Activated CD4-positive, alpha-beta T cell treated with anti-CD3 and anti-CD28 coated beads, Interleukin-2, amount 50 U/mL, for 48 hours (primary cell): ENCODE data around the gene SNED1.

Experiments used
- DNase-seq, 2 experiments: peaks; one replicate each; pipeline ENCODE4 v3.0.0-alpha.2; 2020

SNED1 gene

DNA sequence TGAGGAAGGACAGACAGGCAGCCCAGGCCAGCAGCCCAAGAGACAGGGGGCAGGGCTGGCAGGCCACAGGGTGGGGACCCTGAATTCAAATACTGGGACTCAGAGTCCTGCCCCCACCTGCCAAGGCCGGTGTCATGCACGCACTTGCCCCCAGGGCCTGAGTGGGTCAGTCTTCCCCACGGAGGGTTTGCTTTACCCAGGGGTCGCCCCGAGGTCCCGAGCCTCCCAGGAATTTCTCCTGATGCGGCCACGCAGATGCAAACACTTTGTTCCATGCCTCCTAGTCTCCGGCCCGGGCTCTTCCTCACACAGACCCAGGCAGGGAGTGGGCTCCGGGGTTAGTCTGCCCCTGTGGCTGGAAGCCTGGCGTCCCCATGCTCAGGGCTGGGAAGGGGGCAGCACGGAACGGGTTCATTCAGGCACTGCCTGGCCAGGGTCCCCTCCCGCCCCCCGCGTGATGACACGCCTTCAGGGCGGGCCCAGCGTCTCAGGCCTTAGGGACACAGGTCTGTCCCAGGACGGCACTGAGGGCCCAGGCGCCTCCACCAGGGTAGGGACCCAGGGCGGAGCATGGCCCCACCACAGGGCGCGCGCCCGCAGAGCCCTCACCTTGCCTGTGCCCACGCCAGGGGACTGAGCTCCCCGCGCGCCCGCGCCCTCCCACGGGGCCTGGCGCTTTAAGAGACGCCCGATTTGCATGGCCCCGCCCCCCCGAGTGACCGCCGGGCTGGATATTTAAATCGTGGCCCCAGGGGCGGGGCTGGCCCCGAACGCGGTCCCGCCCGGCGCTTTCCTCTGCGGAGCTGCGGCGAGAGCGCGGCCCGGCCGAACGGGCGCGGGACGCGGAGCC, at the start of gene SNED1:
Gene SNED1 (plus strand): TSS at position 763 of the 850 bp plus-strand sequence. CDS start 220 bp downstream, outside the sequence.
- peak; percentile 59 to 69 for DNase-seq

DNA sequence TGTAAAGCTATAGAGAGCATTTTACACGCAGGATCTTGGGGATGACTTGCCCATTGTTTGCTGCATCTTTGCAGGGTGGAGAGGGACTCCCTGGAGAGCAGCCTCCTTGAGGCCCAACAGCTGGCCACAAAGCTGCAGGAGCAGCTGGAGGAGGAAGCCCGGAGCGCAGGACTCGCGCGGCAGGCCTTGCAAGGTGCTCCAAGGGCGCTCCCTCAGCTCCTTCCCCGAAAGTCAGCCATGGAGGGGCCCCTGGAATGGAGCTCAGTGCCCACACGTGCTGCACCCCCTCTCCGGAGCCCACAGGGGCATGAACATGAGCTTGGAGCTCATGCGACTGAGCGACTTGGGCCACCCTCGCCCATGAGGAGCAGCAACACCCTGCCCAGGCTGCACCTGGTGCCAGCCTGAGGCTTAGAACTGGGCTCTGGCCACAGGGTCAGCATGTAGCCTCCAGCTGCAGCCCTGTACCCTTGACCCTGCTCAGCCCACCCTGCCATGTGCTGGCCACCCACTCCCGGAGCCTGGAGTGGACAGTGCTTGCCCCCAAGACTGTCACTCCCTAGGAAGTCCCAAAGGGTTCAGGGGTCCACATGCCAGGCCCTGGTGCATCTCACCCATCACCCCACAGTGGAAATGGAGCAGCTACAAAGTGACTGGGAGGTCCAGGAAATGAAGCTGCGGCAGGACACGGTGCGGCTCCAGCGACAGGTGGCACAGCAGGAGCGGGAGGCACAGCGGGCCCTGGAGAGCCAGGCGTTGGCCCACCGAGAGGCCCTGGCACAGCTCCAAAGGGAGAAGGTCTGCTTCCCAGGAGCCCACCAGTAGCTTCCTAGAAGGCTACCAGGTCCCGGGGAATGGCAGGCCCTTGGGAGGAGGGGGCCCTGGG, 49.3 kb upstream of the SNED1 start:
- DNase-seq, result no peak

DNA sequence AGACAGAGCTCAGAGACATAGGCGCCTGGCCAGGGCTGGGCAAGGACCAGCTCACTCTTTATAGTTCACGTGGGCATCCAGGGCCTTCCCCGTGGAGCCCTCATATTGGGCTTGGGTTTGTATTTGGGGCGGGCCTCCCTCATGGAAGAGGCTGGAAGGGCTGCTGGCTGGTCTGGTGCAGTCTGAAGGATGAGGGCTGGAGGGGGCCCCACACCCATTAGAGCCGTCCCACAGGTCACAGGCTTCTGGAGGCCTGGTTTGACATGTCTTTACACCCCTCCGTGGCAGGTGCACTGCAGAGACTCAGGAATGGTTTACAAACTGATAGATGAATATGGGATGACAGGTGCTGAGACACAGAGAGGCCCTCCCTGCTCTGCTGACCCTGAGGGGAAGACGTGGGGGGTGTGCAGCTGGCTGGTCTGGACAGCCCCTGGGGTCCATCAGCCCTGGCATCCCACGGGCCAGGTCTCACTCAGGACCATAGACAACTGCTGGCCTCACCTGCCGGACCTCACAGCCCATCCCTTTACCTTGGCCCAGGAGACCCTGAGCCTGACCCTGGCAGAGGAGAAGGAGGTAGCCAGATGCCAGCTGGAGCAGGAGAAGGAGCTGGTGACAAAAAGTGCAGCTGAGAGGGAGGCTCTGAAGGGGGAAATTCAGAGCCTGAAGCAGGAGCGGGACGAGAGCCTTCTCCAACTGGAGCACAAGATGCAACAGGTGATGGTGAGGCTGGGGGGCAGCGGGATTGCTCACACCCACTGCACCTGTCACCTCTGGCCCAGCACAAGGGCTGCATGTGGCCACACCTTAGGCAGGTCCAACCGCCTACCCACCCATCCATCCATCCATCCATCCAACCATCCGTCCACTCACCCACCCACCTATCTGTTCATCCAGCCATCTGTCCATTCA, 48.4 kb upstream of the SNED1 start:
- no peak for DNase-seq

DNA sequence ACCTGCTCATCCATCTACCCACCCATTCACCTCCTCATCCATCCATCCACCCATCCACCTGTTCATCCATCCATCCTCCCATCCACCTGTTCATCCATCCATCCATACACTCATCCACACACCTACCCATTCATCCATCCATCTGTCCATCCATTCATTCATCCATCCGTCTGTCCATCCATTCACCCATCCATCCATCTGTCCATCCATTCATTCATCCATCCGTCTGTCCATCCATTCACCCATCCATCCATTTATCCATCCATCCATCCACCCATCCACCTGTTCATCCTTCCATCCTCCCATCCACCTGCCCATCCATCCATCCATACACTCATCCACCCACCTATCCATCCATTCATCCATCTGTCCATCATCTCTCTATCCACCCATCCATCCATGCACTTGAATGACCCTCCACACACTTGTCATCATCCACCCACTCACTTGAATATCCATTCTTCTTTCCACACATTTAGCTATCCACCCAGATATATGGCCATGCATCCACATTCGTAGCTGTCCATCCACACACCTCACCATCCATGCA, 47.3 kb upstream of the SNED1 start:
- no peak for DNase-seq

DNA sequence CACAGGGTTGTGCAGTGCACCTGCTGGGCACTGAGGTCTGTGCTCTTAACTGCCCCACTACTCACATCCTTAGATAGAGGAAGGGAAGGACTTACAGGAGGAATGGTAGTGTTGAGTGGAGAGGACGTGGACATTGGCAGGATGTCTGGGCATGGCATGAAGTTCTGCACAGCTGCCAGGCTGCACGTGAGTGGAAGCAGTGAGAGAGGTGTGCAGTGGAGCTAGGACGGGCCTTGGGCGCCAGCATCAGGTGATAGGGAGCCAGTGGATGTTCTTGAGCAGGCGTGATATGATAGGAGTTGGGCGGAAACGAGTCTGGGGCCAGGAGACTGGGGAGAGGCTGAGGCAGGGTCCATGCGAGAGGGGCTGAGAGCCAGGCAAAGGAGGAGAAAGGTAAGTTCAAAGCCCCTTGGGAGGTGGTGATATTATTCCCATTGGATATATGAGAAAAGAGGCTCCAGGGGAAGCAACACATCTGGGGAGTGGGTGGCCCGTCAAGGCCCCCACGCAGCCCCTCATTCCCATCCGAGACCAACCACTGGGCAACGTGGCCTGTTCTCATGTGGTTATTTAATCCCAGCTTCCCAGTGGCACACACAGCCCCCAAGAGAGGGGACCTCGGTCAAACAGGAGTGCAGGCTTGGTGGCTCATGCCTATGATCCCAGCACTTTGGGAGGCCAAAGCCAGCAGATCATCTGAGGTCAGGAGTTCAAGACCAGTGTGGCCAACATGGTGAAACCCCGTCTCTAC, 45.7 kb upstream of the SNED1 start:
- no peak for DNase-seq

DNA sequence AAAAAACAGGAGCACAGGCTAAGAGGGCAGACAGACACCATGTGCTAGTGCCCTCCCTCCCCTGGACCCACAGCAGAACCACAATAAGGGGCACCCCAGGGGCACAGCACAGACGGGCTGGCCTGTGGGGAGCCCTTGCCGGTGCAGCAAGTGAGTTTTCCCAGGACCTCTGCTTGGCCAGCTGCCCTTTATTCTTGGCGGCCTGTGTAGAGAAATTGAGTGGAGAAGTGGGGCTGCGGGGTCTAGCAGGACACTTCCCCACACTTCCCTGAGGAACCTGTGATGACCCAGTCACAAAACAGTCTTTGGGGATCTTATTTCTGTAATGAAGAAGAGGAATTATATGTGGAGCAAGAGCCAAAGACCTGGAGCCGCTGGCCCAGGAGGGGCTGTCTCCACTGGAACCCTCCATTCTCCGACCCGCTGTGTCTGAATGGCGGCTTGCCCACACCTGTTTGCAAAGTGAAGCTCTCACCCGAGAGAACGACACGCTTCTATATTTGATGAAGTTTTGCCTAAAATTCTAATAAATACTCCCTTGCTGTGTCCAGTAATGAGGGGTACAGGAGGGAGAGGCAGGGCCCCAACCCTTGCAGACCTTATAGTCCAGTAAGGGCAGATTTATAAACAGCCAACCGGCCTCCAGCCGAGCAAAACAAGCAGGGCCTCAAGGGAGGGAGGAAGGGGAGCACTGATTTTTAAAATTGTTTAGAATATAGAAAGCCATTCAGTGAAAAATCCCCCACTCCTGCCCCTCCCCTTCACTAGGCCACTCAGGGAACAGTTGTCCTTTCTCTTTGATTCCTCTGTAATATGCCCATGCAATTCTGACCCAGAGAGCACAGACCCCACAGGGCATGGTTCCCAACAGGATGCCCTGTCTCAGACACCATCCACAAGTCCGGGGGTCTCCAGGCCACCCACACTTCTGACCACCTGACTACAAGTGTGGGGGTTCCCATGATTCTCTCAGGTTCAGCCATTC, 44.7 kb upstream of the SNED1 start:
- DNase-seq, result no peak

DNA sequence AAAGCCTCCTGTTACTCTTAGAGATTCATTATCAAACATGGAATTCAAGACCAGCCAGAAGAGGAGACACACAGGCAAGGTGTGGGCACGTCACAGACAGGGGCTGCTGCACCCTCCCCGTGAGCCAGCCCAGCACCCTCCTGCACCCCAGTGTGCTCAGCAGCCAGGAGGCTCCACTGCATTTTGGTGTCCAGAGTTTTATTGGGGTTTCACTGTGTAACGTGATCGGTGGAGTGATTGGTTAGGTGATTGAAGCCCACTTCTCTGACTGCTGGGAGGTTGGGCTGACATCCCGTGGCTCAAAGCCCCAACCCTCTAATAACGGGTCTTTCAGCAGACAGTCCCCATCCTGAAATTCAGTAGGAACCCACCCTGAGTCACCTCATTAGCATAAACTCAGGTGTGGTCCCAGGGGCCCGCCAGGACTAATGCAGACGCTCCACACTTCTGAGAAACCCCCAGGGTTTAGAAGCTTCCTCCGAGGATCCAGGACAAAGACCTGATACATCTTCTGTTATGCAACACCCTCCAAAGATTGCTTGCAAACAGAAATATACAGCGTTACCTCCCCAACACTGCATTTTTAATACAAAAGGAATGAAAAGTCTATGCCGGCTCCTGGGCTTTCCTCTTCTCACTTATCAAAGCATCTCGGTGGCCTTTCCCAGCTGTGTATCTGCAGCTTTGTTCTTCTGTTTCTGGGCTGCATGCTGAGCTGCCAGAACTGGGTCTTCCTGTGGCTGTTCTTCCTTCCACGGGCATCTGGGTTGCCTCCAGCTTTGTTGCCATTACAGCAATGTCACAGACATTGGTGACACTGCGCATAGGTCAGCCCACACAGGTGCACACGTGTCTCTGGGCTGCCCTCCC, 43.7 kb upstream of the SNED1 start:
- DNase-seq, result no peak

DNA sequence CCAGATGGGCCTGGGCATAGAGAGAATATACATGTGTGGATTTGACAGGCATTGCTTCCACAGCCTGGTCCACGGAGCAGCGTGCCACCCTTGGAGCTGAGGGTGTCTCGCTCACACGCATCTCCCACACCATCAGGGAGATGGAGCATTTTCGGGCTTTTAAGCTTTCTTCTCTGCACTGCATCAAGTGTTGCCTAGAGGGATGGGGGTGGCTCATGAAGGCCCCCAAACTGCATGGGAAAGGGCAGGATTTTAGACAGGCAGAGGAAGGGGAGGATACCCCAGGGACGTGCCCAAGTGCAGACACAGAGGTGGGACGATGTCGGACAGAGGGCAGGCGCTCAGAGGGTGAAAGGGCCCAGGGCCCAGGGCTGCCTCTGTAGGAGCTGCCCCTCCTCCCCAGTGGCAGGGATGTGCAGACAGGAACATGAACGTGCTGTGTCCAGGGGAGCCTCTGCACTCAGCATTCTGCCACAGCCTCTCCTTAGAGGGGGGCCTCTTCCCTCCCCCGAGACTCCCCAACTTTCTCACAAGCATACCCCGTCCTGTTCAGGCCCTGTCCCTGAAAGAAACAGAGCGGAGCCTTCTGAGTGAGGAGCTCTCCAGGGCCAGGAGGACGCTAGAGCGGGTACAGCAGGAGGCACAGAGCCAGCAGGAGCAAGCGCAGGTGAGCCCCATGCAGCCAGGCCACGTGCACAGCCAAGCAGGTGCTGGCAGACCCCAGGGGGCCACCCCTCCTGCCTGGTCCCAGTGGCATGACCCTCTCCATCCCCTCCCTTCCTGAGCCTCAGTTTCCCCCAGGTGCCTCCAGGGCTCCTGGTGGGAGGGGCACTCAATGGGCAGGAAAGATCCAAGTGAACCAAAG, 42.9 kb upstream of the SNED1 start:
- no peak for DNase-seq

DNA sequence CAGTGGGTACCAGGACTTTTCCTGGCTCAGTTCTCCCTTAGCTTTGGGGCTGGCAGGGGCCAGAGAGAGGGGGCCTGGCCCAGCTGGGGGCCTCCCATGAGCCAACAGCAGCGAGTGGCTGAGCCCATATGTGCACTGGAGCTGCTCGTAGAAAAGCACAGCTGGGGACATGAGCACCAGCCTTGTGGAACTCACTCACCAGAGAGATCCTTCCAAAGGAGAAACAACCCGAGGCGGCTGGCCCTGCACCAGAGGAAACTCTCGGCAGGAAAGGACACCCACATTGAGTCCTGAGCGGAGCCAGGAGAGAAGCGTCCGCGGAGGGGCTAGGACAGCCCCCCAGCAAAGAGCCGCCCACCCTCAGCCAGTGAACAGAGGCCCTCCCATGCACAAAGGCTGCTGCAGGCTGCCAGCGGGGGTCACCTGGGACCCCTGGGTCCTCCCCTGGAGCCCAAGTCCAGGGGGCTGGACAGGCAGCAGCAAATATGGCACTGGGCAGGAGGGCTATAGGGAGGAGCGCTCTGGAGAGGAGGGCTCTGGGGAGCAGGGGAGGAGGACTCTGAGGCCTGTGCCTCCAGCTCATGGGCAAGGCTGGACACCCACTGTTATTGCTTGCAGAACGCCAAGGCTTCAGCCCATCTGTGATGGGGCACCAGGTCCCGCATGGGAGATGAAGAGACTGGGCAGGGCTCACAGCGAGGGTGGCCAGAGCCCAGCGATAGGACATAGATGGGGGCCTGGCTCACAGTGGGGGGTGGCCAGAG, 42.1 kb upstream of the SNED1 start:
- DNase-seq, result no peak

DNA sequence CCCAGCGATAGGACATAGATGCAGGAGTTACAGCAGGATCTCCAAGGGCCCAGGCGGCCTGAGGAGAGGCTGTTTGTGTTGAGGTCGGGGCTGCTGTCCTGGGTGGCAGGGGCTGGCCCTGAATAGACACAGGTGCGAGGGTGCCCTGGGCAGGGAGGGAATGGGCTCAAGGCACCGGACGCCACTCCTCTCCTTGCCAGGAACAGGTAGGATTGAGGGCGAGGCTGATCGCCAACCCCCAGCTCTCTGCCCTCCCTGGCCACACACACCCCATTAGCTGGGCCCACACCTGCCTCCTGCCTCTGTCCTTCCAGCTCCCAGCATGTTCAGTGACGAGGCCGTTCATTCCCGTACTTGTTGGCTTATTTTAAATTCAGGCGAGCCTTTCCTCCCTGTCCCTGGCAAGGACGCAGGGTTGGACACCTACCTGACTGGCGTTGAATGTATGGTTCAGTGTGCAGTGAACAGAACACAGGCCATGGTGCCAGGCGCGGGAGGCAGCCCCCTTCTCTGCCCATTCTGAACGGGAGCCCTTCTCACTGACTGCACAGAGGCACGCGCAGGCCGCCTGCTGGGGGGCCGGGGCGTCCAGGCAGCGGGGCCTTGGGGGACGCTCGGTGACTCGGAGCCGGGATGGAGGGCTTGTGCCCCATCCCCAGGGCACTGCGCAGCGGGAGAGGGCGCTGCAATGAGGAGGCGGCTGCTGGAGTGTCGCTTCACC, 41.3 kb upstream of the SNED1 start:
- no peak for DNase-seq

DNA sequence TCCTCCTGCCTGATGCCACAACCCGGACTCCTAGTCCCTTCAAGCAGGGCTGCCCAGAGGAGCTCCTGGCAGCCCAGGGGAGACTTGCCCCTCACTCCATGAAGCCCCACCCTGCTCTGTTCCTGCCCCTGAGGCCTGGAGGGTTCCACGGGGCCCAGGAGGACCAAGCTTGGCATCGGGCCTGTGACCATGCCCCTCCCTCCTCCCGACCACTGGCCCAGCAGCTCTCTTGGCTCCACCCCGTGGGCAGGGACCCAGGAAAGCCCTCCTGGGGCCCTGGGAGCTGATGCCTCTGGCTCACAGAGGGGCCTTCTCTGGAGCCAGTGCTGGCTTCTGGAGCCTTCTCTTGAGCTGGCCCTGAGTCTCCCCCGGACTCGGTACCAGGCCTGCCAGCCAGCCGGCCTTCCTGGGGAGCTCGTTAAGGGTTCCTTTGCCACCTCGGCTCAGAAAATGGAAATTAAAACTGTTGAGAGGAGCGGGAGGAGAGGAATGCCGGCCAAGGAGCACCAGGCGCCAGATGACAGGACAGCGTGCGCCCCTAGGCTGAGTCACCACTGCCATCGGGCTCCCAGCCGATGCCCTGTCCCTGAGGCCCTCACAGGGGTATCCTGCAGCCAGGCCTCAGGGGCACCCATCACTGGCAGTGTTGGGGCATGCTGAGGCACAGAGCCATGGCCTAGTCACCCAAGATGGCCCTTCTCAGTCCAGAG, 40.6 kb upstream of the SNED1 start:
- DNase-seq, result no peak

DNA sequence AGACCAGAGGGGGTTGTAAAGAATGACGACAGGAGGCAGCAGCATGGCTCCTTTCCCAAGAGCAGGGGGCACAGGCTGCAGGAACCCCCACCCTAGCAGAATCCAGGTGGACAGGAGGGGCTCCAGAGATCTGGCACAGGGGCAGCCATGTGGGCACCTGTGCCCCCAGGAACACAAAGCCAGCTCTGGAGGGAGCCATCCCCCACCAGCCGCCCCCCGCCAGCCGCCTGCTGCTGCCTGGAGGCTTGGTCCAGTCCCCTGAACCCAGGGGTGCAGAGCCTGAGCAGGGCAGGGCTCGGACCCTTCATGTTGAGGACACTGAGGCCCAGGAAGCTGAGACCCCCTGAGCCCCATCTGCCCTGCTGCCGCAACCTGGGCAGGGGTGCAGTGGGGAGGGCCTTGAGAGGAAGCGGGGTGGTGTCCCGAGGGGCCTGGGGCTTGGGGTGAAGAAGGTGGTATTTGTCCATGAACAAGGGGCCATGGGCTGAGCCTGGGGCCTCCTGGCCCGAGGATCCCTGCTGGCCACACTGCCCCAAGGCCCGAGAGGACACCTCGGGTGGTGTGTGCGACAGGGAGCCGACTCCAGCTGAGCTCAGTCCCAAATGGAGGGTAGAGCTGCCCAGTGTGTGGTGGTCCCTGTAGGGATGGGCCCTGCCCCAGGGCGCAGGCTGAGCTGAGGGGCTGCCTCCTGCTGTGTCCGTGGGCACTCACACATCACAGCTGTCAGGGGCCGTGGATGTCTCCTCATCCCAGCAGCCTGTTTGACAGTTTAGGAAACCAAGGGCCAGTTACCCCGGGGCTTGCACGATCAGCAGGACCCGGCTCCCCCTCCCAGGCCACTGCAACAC, 39.8 kb upstream of the SNED1 start:
- no peak for DNase-seq

DNA sequence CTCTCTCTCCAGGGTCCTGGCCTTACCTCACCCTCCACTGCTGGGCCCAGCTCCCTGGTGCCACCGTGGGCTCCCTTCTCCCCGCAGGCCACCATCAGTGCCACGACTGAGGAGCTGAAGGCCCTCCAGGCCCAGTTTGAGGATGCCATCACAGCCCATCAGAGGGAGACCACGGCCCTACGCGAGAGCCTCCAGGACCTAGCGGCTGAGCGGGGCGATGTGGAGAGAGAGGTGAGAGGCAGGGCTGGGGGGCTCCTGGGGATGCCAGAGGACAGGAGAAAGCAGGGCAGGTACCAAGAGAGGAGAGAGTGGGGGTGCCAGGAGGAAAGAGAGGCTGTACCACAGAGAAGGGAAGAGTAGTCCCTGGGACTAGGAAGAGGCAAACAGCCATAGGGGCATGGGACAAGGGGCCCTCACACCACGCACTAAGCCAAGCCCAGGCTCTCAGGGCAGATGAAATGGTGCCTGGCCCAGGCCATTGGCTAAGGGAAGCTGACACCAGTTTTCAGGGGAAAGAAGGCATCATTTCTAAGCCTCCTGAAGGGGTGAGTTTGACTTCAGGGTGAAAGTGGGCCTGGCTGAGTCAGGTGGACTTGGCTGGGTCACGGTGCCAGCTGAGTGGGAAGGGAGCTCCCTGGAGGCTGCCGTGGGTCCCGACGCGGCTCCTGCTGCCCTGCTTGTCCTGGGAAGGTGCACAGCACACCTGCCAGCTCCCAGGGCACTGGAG, 39.0 kb upstream of the SNED1 start:
- DNase-seq, result no peak

DNA sequence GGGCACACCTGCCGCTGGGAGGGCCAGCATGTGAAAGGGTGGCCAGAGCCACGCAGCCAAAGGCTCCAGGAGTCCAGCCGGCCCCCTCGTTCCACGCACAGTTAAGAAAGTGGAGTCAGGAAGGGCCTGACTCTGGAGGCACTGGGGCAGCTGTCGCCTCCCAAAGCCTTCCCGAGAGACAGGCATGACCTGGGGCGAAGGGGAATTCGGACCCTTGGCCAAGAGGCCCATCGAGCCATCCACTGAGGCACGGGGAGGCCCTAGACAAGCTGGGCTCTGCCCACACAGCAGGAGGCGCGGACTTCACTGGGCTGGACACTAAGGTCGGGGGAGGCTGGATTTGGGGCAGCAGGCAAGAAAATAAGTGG, 38.5 kb upstream of the SNED1 start:
- DNase-seq, result no peak
